HepG2 (cell line): ENCODE data around the gene SNRNP200. TPM values are rescaled to one million over a fixed set of nuclear protein-coding genes. Genes with fewer than 3 reads are reported as not detected.

Experiments used
- CEBPZ ChIP-seq: IDR thresholded peaks from 2 replicates; pipeline ENCODE4 v1.6.1; 2012; ENCODE audit warnings: low read length, improper control_type of control experiment
- HNF4G ChIP-seq, 2 experiments: sonication (generic) in 1 of 2; formaldehyde crosslinking in 1 of 2; IDR thresholded peaks; 2 replicates each; pipeline versions ENCODE4 v1.4.0 to v1.6.1; 2011 to 2020; ENCODE audit warnings: borderline replicate concordance in 2 of 2, low read depth in 2 of 2, mild to moderate bottlenecking in 2 of 2, low read length in 1 of 2, missing genetic modification reagents in 1 of 2, moderate library complexity in 1 of 2
- HNRNPL ChIP-seq: fragments of 200-400 bp; formaldehyde crosslinking; IDR thresholded peaks from 2 replicates; pipeline ENCODE4 v1.6.1; 2017; ENCODE audit warnings: mild to moderate bottlenecking, low read depth, low read length
- KLF16 ChIP-seq, 2 experiments: sonication (generic) in 1 of 2; formaldehyde crosslinking in 1 of 2; IDR thresholded peaks; 2 replicates each; pipeline versions ENCODE4 v1.6.1 to v1.8.0; 2016 to 2023; ENCODE audit warnings: missing genetic modification reagents in 2 of 2, missing compliant biosample characterization in 1 of 2
- SRSF9 ChIP-seq: fragments of 200-400 bp; formaldehyde crosslinking; IDR thresholded peaks from 2 replicates; pipeline ENCODE4 v1.6.1; 2018; ENCODE audit warnings: borderline replicate concordance, mild to moderate bottlenecking, low read depth, low read length; ENCODE audit not compliant: insufficient read depth, poor library complexity, severe bottlenecking
- ZFP36 ChIP-seq: fragments of 150-350 bp; IDR thresholded peaks from 2 replicates; pipeline ENCODE4 v1.6.1; 2018; ENCODE audit warnings: borderline replicate concordance, low read length, low read depth; ENCODE audit not compliant: partially characterized antibody
- ZFP36L1 ChIP-seq: sonication (generic); formaldehyde crosslinking; IDR thresholded peaks from 2 replicates; pipeline ENCODE4 v1.8.0; 2022; ENCODE audit warnings: mild to moderate bottlenecking, missing genetic modification reagents, moderate library complexity
- ZFP62 ChIP-seq: sonication (generic); formaldehyde crosslinking; IDR thresholded peaks from 2 replicates; pipeline ENCODE4 v1.4.0; 2020; ENCODE audit warnings: missing genetic modification reagents
- ZFY ChIP-seq: sonication (generic); formaldehyde crosslinking; IDR thresholded peaks from 2 replicates; pipeline ENCODE4 v1.4.0; 2020; ENCODE audit warnings: missing genetic modification reagents
- ZKSCAN5 ChIP-seq: sonication (generic); formaldehyde crosslinking; IDR thresholded peaks from 2 replicates; pipeline ENCODE4 v1.5.1; 2020; ENCODE audit warnings: mild to moderate bottlenecking, missing genetic modification reagents
- ZNF180 ChIP-seq: sonication (generic); formaldehyde crosslinking; IDR thresholded peaks from 2 replicates; pipeline ENCODE4 v1.4.0; 2020; ENCODE audit warnings: low read depth, missing genetic modification reagents, borderline replicate concordance
- ZNF230 ChIP-seq: sonication (generic); formaldehyde crosslinking; IDR thresholded peaks from 2 replicates; pipeline ENCODE4 v1.4.0; 2020; ENCODE audit warnings: mild to moderate bottlenecking, missing genetic modification reagents
- ZNF530 ChIP-seq: sonication (generic); formaldehyde crosslinking; IDR thresholded peaks from 2 replicates; pipeline ENCODE4 v1.5.0; 2020; ENCODE audit warnings: low read depth, mild to moderate bottlenecking, missing genetic modification reagents
- polyA plus RNA-seq, 8 experiments: library from polyadenylated mRNA; depleted of rRNA in 3 of 8; stranded (reverse) in 7 of 8; unstranded in 1 of 8; fragments of >200 nt; fragmentation: Illumina TruSeq in 4 of 8; extraction: Trizol in 4 of 8; gene quantifications; 2 replicates each; pipeline versions ENCODE4 v1.2.1 to v1.2.3, GENCODE V29; 2011 to 2016; ENCODE audit warnings: low read depth in 4 of 8, missing spikeins in 1 of 8, mixed read lengths in 1 of 8; ENCODE audit not compliant: insufficient read depth in 1 of 8
- total RNA-seq, 5 experiments: library from RNA; depleted of rRNA; stranded (reverse); fragments of >200 nt; fragmentation: Illumina TruSeq; extraction: Trizol; gene quantifications; 2 replicates each; pipeline ENCODE4 v1.2.3, GENCODE V29; 2016; ENCODE audit warnings: low read depth in 1 of 5
- TF ChIP-seq, protein P1 (sequence below): sonication (generic); formaldehyde crosslinking; IDR thresholded peaks from 2 replicates; pipeline ENCODE4 v1.9.0; 2021; ENCODE audit warnings: missing genetic modification reagents, mild to moderate bottlenecking, borderline replicate concordance
- TF ChIP-seq, protein P2 (sequence below): sonication (generic); formaldehyde crosslinking; IDR thresholded peaks from 2 replicates; pipeline ENCODE4 v1.4.0; 2020; ENCODE audit warnings: missing genetic modification reagents, borderline replicate concordance

SNRNP200 gene
- total and polyA plus RNA-seq, 2 of the 13 experiments (the other 11 are each of a cell fraction or from before 2014, with no cell fraction given), result 99.0 to 232 TPM

- no peak for TF ChIP-seq ZFP62 (CRISPR knock-in tag)
- TF ChIP-seq, protein P1, sequence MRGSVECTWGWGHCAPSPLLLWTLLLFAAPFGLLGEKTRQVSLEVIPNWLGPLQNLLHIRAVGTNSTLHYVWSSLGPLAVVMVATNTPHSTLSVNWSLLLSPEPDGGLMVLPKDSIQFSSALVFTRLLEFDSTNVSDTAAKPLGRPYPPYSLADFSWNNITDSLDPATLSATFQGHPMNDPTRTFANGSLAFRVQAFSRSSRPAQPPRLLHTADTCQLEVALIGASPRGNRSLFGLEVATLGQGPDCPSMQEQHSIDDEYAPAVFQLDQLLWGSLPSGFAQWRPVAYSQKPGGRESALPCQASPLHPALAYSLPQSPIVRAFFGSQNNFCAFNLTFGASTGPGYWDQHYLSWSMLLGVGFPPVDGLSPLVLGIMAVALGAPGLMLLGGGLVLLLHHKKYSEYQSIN (CRISPR knock-in tag), result no peak
- TF ChIP-seq ZNF530 (CRISPR knock-in tag), result no peak
- TF ChIP-seq ZFP36, result no peak
- no peak for TF ChIP-seq ZFP36L1 (CRISPR knock-in tag)
- TF ChIP-seq CEBPZ, result no peak
- TF ChIP-seq ZNF230 (CRISPR knock-in tag), result no peak; the same call in 1 of the 2 replicates
- TF ChIP-seq, protein P2, sequence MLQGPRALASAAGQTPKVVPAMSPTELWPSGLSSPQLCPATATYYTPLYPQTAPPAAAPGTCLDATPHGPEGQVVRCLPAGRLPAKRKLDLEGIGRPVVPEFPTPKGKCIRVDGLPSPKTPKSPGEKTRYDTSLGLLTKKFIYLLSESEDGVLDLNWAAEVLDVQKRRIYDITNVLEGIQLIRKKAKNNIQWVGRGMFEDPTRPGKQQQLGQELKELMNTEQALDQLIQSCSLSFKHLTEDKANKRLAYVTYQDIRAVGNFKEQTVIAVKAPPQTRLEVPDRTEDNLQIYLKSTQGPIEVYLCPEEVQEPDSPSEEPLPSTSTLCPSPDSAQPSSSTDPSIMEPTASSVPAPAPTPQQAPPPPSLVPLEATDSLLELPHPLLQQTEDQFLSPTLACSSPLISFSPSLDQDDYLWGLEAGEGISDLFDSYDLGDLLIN (CRISPR knock-in tag), result no peak
- TF ChIP-seq ZFY (CRISPR knock-in tag), result no peak
- TF ChIP-seq HNRNPL, result no peak; the same call in 1 of the 2 replicates
- no peak for TF ChIP-seq KLF16 (CRISPR knock-in tag; IDR thresholded peaks at IDR 0.05)
- no peak for TF ChIP-seq ZKSCAN5 (CRISPR knock-in tag)
- no peak for TF ChIP-seq SRSF9
- TF ChIP-seq HNF4G (IDR thresholded peaks at IDR 0.05; ENCODE audit: borderline replicate concordance, low read depth, low read length), result no peak
- TF ChIP-seq HNF4G (CRISPR knock-in tag; IDR thresholded peaks at IDR 0.05; ENCODE audit: borderline replicate concordance, low read depth), result no peak
- no peak for TF ChIP-seq ZNF180 (CRISPR knock-in tag)
Observed at GRCh38 chr2:96320728-96321622, 15.6 kb upstream of the SNRNP200 start (continued).
